Measurements from ENCODE around the gene ZNF605.

GRCh38 chr12:132953163-132953425 is 3.0 kb downstream of the ZNF605 start:
- TF ChIP-seq CTCF (IDR thresholded peaks at IDR 0.05) (no peak), POLR2A (IDR thresholded peaks at IDR 0.05) (no peak), EP300 (IDR thresholded peaks at IDR 0.05) (no peak), POLR2AphosphoS5 (IDR thresholded peaks at IDR 0.05) (no peak)
